HepG2 (cell line): ENCODE measurements around the gene CAPS. TPM values are rescaled to one million over a fixed set of nuclear protein-coding genes. Genes with fewer than 3 reads are reported as not detected.

Experiments used
- ARNTL ChIP-seq: sonication (generic); formaldehyde crosslinking; IDR thresholded peaks from 2 replicates; pipeline ENCODE4 v1.4.0; 2020; ENCODE audit warnings: mild to moderate bottlenecking, missing genetic modification reagents
- ATF7-NPFF ChIP-seq: sonication (generic); formaldehyde crosslinking; IDR thresholded peaks from 2 replicates; pipeline ENCODE4 v1.8.1; 2023; ENCODE audit warnings: mild to moderate bottlenecking, low read depth, missing genetic modification reagents, moderate library complexity
- CENPT ChIP-seq: sonication (generic); formaldehyde crosslinking; IDR thresholded peaks from 2 replicates; pipeline ENCODE4 v1.8.0; 2022; ENCODE audit warnings: low read depth, mild to moderate bottlenecking, moderate library complexity, missing genetic modification reagents
- CREB1 ChIP-seq, 2 experiments: fragments of 450-650 bp in 1 of 2; IDR thresholded peaks; 2 replicates each; pipeline ENCODE4 v1.6.1; 2016 to 2017; ENCODE audit warnings: control low read depth in 1 of 2, mild to moderate bottlenecking in 1 of 2, missing compliant biosample characterization in 1 of 2, missing genetic modification characterization in 1 of 2
- HMGXB3 ChIP-seq: sonication (generic); formaldehyde crosslinking; IDR thresholded peaks from 2 replicates; pipeline ENCODE4 v1.4.0; 2020; ENCODE audit warnings: missing genetic modification reagents, borderline replicate concordance
- HNRNPLL ChIP-seq: fragments of 200-400 bp; formaldehyde crosslinking; IDR thresholded peaks from 2 replicates; pipeline ENCODE4 v1.6.1; 2017; ENCODE audit warnings: mild to moderate bottlenecking, low read depth, low read length; ENCODE audit not compliant: poor library complexity, severe bottlenecking
- KDM5B ChIP-seq: sonication (generic); formaldehyde crosslinking; IDR thresholded peaks from 2 replicates; pipeline ENCODE4 v1.4.0; 2020; ENCODE audit warnings: missing genetic modification reagents, mild to moderate bottlenecking, borderline replicate concordance
- MAFK ChIP-seq, 2 experiments: IDR thresholded peaks in 1 of 2; conservative IDR thresholded peaks in 1 of 2; 2 replicates each; pipeline ENCODE4 v1.6.1; 2011; ENCODE audit warnings: improper control_type of control experiment in 2 of 2, low read length in 2 of 2
- MIER2 ChIP-seq: IDR thresholded peaks from 2 replicates; pipeline ENCODE4 v1.6.1; 2016; ENCODE audit warnings: missing biosample characterization, missing genetic modification reagents
- POLR2AphosphoS2 ChIP-seq: IDR thresholded peaks from 2 replicates; pipeline ENCODE4 v1.6.1; 2011; ENCODE audit warnings: low read depth, low read length, improper control_type of control experiment
- SMARCC2 ChIP-seq: fragments of 450-650 bp; IDR thresholded peaks from 2 replicates; pipeline ENCODE4 v1.6.1; 2017; ENCODE audit warnings: antibody characterized with exemption, mild to moderate bottlenecking
- SYNCRIP ChIP-seq: fragments of 200-400 bp; formaldehyde crosslinking; IDR thresholded peaks from 2 replicates; pipeline ENCODE4 v1.6.1; 2018; ENCODE audit warnings: mild to moderate bottlenecking, low read depth, low read length; ENCODE audit not compliant: insufficient read depth
- ZBTB7B ChIP-seq: sonication (generic); formaldehyde crosslinking; IDR thresholded peaks from 2 replicates; pipeline ENCODE4 v1.4.0; 2020; ENCODE audit warnings: missing genetic modification reagents
- ZIK1 ChIP-seq: sonication (generic); formaldehyde crosslinking; IDR thresholded peaks from 2 replicates; pipeline ENCODE4 v1.5.0; 2020; ENCODE audit warnings: mild to moderate bottlenecking, low read depth, missing genetic modification reagents, borderline replicate concordance
- ZNF207 ChIP-seq: fragments of 450-650 bp; IDR thresholded peaks from 2 replicates; pipeline ENCODE4 v1.6.1; 2016; ENCODE audit warnings: antibody characterized with exemption, borderline replicate concordance
- ZNF234 ChIP-seq: sonication (generic); formaldehyde crosslinking; conservative IDR thresholded peaks from 2 replicates; pipeline ENCODE4 v1.5.1; 2020; ENCODE audit warnings: mild to moderate bottlenecking, missing genetic modification reagents
- ZNF333 ChIP-seq: sonication (generic); formaldehyde crosslinking; IDR thresholded peaks from 2 replicates; pipeline ENCODE4 v1.4.0; 2020; ENCODE audit warnings: mild to moderate bottlenecking, missing genetic modification reagents, borderline replicate concordance
- ZNF740 ChIP-seq: sonication (generic); formaldehyde crosslinking; IDR thresholded peaks from 2 replicates; pipeline ENCODE4 v1.4.0; 2020; ENCODE audit warnings: missing genetic modification reagents
- ZNF780A ChIP-seq: sonication (generic); formaldehyde crosslinking; IDR thresholded peaks from 2 replicates; pipeline ENCODE4 v1.8.0; 2022; ENCODE audit warnings: mild to moderate bottlenecking, missing genetic modification reagents, moderate library complexity
- ZSCAN9 ChIP-seq: IDR thresholded peaks from 2 replicates; pipeline ENCODE4 v1.6.1; 2016; ENCODE audit warnings: borderline replicate concordance
- polyA plus RNA-seq, 8 experiments: library from polyadenylated mRNA; depleted of rRNA in 3 of 8; stranded (reverse) in 7 of 8; unstranded in 1 of 8; fragments of >200 nt; fragmentation: Illumina TruSeq in 4 of 8; extraction: Trizol in 4 of 8; gene quantifications; 2 replicates each; pipeline versions ENCODE4 v1.2.1 to v1.2.3, GENCODE V29; 2011 to 2016; ENCODE audit warnings: low read depth in 4 of 8, missing spikeins in 1 of 8, mixed read lengths in 1 of 8; ENCODE audit not compliant: insufficient read depth in 1 of 8
- total RNA-seq, 5 experiments: library from RNA; depleted of rRNA; stranded (reverse); fragments of >200 nt; fragmentation: Illumina TruSeq; extraction: Trizol; gene quantifications; 2 replicates each; pipeline ENCODE4 v1.2.3, GENCODE V29; 2016; ENCODE audit warnings: low read depth in 1 of 5
- TF ChIP-seq, protein P1 (sequence below): sonication (generic); formaldehyde crosslinking; IDR thresholded peaks from 2 replicates; pipeline ENCODE4 v1.5.0; 2020; ENCODE audit warnings: mild to moderate bottlenecking, missing genetic modification reagents
- TF ChIP-seq, protein P2 (sequence below): sonication (generic); formaldehyde crosslinking; IDR thresholded peaks from 2 replicates; pipeline ENCODE4 v1.5.0; 2020; ENCODE audit warnings: missing genetic modification reagents

The CAPS gene
- total and polyA plus RNA-seq, 2 of the 13 experiments (the other 11 are each of a cell fraction or from before 2014, with no cell fraction given): 3.1 TPM

DNA sequence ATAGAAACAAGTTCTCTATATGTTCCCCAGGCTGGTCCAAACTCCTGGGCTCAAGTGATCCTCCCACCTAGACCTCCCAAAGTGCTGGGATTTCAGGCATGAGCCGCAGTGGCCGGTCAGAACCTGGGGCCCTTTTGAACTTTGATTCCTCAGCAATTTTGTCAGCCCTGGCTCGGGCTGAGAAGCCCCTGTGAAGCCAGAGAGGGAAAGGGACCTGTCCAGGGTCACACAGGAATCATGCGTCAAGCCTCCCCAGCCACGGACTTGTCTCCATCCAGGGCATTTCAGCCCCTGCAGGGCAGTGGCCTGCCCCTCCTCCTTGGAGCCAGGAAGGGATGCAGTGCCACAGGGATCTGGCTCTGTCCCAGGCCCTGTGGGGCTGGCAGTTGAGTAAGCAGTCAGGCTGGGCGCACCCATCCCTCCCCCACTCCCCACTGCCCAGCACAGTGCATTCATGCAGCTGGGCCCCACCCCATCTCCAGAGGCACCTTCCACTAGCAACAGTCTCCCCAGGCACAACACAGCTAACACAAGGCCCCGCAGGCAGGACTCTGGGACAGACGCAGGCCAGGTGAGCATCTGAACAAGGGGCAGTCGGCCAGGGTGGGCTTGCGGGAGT is at the start of gene CAPS (continued):
- TF ChIP-seq, protein P1, sequence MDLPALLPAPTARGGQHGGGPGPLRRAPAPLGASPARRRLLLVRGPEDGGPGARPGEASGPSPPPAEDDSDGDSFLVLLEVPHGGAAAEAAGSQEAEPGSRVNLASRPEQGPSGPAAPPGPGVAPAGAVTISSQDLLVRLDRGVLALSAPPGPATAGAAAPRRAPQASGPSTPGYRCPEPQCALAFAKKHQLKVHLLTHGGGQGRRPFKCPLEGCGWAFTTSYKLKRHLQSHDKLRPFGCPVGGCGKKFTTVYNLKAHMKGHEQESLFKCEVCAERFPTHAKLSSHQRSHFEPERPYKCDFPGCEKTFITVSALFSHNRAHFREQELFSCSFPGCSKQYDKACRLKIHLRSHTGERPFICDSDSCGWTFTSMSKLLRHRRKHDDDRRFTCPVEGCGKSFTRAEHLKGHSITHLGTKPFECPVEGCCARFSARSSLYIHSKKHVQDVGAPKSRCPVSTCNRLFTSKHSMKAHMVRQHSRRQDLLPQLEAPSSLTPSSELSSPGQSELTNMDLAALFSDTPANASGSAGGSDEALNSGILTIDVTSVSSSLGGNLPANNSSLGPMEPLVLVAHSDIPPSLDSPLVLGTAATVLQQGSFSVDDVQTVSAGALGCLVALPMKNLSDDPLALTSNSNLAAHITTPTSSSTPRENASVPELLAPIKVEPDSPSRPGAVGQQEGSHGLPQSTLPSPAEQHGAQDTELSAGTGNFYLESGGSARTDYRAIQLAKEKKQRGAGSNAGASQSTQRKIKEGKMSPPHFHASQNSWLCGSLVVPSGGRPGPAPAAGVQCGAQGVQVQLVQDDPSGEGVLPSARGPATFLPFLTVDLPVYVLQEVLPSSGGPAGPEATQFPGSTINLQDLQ: no peak
- TF ChIP-seq ZIK1 (CRISPR knock-in tag): no peak
- no peak for TF ChIP-seq ZNF780A (CRISPR knock-in tag)
- no peak for TF ChIP-seq ZNF207
- no peak for TF ChIP-seq ZNF740 (CRISPR knock-in tag)
- TF ChIP-seq CREB1 (IDR thresholded peaks at IDR 0.05): no peak
- TF ChIP-seq CREB1 (CRISPR knock-in tag; IDR thresholded peaks at IDR 0.05): no peak
- no peak for TF ChIP-seq ZNF333 (CRISPR knock-in tag)
- TF ChIP-seq MAFK (conservative IDR thresholded peaks at IDR 0.05 in 1 of 2, IDR thresholded peaks at IDR 0.05 in 1 of 2; ENCODE audit: low read length in 2 of 2): peak; percentile 48 to 65
- peak; percentile 8 for TF ChIP-seq HNRNPLL
- no peak for TF ChIP-seq ARNTL
- no peak for TF ChIP-seq POLR2AphosphoS2
- no peak for TF ChIP-seq SMARCC2
- peak; percentile 13; the same call in 1 of the 2 replicates for TF ChIP-seq ZBTB7B (CRISPR knock-in tag)
- no peak for TF ChIP-seq ATF7-NPFF
- TF ChIP-seq, protein P2, sequence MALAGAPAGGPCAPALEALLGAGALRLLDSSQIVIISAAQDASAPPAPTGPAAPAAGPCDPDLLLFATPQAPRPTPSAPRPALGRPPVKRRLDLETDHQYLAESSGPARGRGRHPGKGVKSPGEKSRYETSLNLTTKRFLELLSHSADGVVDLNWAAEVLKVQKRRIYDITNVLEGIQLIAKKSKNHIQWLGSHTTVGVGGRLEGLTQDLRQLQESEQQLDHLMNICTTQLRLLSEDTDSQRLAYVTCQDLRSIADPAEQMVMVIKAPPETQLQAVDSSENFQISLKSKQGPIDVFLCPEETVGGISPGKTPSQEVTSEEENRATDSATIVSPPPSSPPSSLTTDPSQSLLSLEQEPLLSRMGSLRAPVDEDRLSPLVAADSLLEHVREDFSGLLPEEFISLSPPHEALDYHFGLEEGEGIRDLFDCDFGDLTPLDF: no peak
- TF ChIP-seq ZNF234 (CRISPR knock-in tag): no peak
- TF ChIP-seq HMGXB3 (CRISPR knock-in tag): no peak
- TF ChIP-seq SYNCRIP: no peak
- no peak for TF ChIP-seq ZSCAN9 (CRISPR knock-in tag)
- no peak for TF ChIP-seq MIER2 (CRISPR knock-in tag)
- TF ChIP-seq CENPT (CRISPR knock-in tag): no peak
- 0 out of 2 replicates have a peak, but pooled peaks have one; percentile 27 for TF ChIP-seq KDM5B (CRISPR knock-in tag)
